Mononuclear cell (primary cell): ENCODE data around the gene UBA3. TPM values are rescaled to one million over a fixed set of nuclear protein-coding genes. Genes with fewer than 3 reads are reported as not detected.

Experiments
- H3K27me3 ChIP-seq: 2 replicates; pipeline ENCODE4 v1.6.0; 2011; ENCODE audit warnings: low read length, control low read depth; ENCODE audit not compliant: insufficient read depth
- H3K4me1 ChIP-seq: 2 replicates; pipeline ENCODE4 v1.5.1; 2011; ENCODE audit warnings: mild to moderate bottlenecking, low read length, control low read depth; ENCODE audit not compliant: insufficient read depth
- H3K4me3 ChIP-seq: 2 replicates; pipeline ENCODE4 v1.5.1; 2011; ENCODE audit warnings: mild to moderate bottlenecking, low read length, moderate library complexity
- H3K9me3 ChIP-seq: 2 replicates; pipeline ENCODE4 v1.5.1; 2011; ENCODE audit warnings: low read depth, mild to moderate bottlenecking, control low read depth, low read length
- total RNA-seq: library from RNA; depleted of rRNA; stranded (reverse); fragments of >200 nt; gene quantifications from one replicate; pipeline ENCODE4 v1.2.3, GENCODE V29; 2012

The UBA3 gene
- total RNA-seq, 1 donor, result 48.8 TPM

DNA sequence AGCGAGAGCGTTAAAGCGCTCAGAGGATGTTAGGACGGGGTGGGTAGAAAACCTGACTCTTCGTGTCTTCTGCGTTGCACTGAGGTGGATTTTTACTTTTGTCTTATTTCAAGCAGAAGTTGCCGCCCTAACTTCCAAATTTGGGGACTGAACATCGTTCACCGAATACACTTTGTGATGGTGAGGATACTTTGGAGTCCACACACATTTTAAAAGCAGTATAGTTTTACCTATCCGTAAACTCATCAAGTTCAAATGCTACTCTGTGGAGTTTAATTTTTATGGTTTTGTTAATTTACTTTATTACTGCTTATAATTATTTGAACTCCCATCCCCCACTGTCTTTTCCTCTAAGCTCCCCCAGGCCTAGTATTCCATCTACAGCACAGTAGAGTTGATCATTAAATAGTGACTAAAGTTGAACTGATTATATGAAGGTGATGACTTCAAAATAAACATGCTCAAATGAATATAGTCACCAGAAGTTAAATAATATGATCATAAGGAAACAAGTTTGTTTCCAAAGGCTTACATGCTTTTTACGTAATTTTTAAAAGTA is 66.1 kb downstream of the UBA3 start:
- no peaks in the 10 kb centered on the region for H3K27me3 ChIP-seq
- H3K4me1 ChIP-seq, result peaks cover 16% of the 10 kb centered on the region
- H3K9me3 ChIP-seq, result no peaks in the 10 kb centered on the region
- H3K4me3 ChIP-seq, result peak overlapping the region; percentile 70

DNA sequence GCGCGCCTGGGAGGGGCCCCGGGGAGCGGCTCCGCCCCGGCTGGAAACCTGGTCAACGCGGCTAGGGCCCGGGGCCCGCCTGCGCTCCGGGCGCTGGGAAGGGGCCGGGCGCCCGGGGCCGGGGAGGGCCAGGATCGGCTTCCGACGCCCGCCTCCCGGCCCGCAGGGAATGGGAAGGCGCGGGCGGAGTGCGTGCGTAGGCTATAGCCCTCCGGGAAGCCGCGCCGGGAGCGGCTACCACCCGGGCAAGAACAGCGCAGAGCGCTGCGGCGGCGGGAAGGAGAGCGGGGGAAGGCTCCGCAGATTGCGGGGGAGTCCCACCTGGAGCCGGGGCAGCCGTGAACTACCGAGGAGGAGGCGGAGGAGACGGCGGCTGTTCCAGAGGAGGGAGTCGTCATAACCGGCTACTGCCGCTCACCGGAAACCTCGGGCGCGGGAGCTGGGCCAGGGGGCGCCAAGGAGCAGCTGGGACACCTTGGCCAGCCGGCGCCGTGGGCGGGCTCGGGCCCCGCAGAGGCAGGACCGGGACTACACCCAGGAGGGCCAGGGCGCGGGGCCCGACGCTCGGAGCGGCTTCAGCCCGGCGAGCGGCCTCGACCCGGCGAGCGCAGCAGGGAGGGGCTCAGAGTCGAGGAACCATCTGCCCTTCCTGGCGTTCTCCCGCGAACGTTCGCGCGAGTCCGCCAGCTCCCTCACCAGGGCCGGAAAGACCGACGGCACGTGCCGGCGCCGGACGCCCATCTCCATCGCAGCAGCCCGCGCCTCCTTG is 66.7 kb downstream of the UBA3 start, which contains the start of gene EOGT:
Gene EOGT (minus strand): TSS at position 432 of the 769 bp plus-strand sequence. CDS start 3,838 bp downstream, outside the sequence.
- peaks cover 16% of the 10 kb centered on the region for H3K4me1 ChIP-seq
- H3K4me3 ChIP-seq, result peak within 1 kb of the TSS; percentile 70
- H3K27me3 ChIP-seq, result no peaks in the 10 kb centered on the region
- no peaks in the 10 kb centered on the region for H3K9me3 ChIP-seq

DNA sequence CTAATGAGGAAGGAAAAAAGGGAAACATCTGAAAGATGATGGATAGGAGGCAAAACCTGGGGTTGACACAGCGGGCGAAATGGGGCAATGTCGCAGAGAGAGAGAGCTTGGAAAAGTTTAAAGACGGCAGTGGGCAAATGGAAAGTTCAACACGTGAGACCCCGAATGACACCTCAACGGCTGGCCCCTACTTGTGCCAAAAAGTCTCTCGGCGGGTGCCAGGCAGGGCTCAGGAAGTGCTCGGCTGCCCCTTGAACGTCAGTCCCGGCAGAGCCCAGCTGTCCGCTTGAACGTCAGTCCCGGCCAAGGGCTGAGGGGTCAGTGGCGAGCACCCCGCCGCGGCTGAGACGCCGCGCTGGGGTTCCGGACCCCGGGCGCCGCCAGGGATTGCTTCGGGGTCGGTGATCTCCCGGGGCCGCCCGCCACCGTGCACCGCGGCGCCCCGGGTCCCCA is 67.3 kb downstream of the UBA3 start:
- Histone ChIP-seq H3K4me1 (peaks cover 16% of the 10 kb centered on the region), H3K27me3 (no peaks in the 10 kb centered on the region), H3K9me3 (no peaks in the 10 kb centered on the region), H3K4me3 (peak overlapping the region; percentile 70)

DNA sequence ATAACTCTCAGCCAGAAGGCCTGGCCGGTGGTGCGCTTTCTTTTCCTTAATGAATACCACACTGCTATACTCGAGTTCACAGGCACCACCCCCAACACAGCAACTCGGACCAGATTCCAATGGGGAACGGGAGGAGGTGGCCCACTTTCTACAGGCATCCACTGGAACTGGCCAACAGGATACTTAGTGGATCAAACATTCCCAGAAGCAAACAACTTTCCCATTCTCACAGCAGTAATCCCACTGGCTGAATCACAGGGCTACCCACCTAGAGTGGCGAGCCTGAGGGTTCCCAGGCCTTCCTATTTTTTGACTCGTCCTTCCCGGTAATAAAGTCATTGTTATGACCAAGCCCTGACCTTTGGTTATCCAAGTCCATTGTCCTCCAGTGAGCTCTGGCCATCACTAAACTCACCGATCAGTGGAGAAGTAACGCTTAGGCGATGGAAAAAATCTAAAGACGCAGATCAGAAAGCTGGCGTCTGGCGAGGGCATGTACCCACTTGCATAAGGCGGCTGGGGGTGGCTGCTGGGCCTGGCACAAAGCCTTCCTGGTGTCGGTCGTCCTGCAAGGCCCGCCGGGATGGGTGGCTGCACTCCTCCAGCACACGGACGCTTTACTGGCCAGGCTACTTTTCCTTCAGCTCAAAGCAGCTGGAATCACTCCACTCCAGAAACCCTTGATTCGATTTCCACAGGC is 67.9 kb downstream of the UBA3 start:
- Histone ChIP-seq H3K4me3 (no peak overlapping the region), H3K9me3 (no peaks in the 10 kb centered on the region), H3K27me3 (no peaks in the 10 kb centered on the region), H3K4me1 (peaks cover 16% of the 10 kb centered on the region)

DNA sequence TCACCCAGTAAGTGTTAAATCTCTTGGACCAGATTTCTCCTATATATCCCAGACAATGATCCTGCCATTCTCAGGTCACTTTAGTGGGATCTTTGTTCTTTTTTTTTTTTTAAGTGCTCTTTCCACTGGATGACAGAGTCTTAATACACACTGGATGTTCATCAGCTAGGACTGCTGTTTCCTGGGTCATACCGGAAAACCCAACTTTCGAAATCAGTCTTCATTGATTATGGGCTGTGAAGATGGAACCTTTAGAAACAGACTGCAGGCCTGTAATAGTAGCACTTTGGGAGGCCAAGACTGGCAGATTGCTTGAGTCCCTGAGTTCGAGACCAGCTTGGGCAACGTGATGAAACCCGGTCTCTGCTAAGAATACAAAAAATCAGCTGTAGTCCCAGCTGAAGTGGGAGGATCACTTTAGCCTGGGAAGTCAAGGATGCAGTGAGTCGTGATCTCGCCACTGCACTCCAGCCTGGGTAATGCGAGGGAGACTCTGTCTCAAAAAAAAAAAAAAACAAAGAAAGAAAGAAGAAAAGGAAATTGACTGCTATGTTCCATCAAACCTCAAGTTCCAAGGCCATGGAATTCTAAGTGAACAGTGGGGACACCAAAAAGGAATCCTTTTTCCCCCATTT is 69.0 kb downstream of the UBA3 start:
- Histone ChIP-seq H3K9me3 (no peaks in the 10 kb centered on the region), H3K4me1 (peaks cover 16% of the 10 kb centered on the region), H3K27me3 (no peaks in the 10 kb centered on the region), H3K4me3 (no peak overlapping the region)

DNA sequence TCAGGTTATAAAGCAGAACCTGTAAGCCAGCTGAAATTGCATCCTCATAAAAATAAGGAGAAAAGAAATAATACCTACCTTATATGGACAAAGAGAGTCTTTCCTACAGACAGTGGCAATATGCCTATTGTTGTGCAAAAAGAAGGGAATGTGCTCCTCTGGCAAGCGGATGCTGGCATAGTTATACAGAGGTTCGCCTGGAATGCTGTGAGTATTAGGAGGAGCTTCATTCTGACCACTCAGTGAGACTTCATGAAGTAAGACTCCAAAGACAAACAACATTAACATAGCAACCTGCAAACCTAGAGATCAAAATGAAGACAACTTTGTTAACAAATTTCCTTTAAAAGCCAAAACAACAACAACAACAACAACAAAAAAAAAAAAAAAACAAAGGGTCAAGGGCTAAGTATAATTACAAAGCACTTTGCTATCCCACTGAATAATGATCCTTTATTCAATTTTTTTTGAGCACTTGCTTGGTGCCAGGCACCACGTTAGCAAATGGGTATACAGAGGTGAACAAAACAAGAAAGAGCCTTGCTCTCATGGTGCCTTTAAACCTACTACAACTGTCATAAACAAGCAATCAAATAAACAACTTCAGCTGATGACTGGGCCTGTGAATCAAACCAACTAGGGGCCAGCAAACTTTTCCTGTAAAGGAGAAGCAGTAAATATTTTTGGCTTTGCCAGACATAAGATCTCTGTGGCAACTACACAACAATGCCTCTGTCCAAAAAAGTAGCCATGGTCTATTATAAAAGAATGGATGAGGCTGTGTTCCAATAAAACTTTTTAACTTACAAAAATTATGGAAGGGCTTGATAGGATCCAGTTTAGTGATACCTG is 70.4 kb downstream of the UBA3 start:
- Histone ChIP-seq H3K9me3 (no peaks in the 10 kb centered on the region), H3K4me3 (no peak overlapping the region), H3K27me3 (no peaks in the 10 kb centered on the region), H3K4me1 (peaks cover 16% of the 10 kb centered on the region)

DNA sequence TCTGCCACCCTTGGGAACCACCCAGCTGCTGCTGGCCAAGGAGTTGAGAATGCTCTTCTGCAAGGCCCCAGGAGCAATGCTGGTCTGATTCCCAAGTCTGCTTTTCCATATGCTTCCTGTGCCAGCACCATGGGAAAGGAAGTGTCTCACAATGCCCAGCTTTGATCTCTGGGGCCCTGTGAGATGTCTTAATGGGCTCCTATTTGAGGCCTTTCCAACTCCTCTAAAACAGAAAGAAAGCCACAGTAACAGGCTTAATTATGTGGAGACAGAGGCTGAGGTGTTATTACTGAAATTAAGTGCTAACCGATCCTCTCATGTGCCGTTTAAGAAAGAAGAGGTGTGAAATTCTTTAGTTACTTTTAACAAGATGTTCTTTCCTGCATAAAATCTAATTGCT is 71.2 kb downstream of the UBA3 start:
- H3K27me3 ChIP-seq, result no peaks in the 10 kb centered on the region
- H3K4me3 ChIP-seq, result no peak overlapping the region
- H3K9me3 ChIP-seq, result no peaks in the 10 kb centered on the region
- H3K4me1 ChIP-seq, result peaks cover 12% of the 10 kb centered on the region

DNA sequence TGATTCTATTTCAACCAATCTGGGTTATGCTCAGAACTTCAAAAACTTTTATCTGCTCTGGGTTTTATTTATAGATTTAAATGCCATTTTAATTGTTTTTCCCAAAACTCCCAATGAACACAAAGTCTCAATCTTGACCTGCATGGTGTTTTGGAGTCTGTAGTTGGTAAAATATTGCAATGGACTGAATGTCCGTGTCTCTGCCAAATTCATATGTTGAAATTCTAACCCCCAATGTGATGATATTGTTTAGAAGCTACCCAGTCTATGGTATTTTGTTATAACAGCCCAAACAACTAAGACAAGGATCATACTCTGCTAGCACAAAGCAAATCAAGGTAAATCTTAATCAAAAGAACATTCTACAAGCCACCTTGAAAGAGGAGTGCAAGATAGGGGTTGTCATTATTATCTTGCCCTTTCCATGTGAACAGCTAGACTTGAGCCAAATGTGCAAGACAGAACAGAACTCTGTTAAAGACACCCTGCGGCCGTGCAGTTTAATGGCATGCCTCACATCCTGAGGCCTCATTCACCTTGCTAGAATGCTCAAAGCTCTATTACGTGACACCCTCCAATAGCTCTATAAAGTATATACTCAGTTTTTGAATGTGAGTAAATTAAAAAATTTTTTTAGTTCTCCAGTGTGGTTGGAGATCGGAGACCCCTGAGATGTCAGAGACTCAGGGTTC is 74.2 kb downstream of the UBA3 start:
- H3K4me1 ChIP-seq, result no peaks in the 10 kb centered on the region
- H3K27me3 ChIP-seq, result no peaks in the 10 kb centered on the region
- no peak overlapping the region for H3K4me3 ChIP-seq
- no peaks in the 10 kb centered on the region for H3K9me3 ChIP-seq

DNA sequence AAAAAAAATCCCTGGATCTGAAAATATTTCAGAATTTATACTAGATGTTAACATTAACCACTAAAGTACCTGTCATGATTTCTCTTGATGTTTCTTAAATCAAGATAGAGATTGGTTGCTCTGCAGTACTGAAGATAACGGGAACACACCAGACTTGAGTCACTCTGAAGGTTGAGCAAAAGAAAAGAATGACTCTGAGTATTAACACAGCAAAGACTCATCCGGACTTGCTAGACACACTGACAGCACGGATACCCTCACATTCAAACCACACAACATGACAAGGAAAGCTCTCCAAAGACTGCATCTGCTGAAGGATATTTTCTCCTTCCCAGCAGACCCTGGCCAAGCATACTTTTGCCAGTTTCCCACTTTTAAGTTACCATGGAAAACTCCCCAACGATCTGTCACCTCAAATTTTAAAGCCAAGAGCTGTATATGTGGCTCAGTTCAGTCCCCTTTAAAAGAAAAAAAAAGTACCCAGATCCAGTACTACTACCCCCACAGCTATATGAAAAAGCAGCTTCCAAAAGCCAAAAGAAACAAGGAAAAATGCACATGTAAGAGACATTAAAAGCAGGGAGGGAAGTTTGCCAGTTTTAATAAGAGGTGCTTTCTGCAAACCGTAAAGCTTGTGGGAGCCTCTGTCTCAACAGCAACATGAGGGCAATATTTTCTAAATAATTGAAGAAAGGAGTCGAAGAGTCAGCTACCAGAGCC is 74.9 kb downstream of the UBA3 start:
- Histone ChIP-seq H3K4me1 (no peaks in the 10 kb centered on the region), H3K27me3 (no peaks in the 10 kb centered on the region), H3K9me3 (no peaks in the 10 kb centered on the region), H3K4me3 (no peak overlapping the region)

Other genes with a start within 250 kb of the UBA3 start
- not detected for gene TAFA4, start 147.8 kb downstream of the UBA3 start, total RNA-seq
- gene EOGT, start 66.7 kb downstream of the UBA3 start, total RNA-seq, result 13.7 TPM
- 81.4 TPM for gene TMF1, start 28.0 kb downstream of the UBA3 start, total RNA-seq
- 72.2 TPM for gene ARL6IP5, start 4.6 kb upstream of the UBA3 start, total RNA-seq
- not detected for gene LMOD3, start 42.2 kb upstream of the UBA3 start, total RNA-seq